HUES6 (cell line): Measurements from ENCODE around the gene DTX2.
"Not testable (repeated sequence)": the region's sequence is repeated elsewhere in the genome, so short reads cannot be mapped to it uniquely, and the experiment has no call there.

ENCODE experiments used
- H3K27ac ChIP-seq: 2 replicates; pipeline ENCODE4 v1.7.0; 2013; ENCODE audit warnings: low read depth, mild to moderate bottlenecking, low read length, inconsistent platforms
- H3K27me3 ChIP-seq: 2 replicates; pipeline ENCODE4 v1.6.1; 2013; ENCODE audit warnings: low read length; ENCODE audit not compliant: control insufficient read depth, insufficient read depth
- H3K36me3 ChIP-seq: 2 replicates; pipeline ENCODE4 v1.6.1; 2013; ENCODE audit warnings: low read length; ENCODE audit not compliant: control insufficient read depth, insufficient read depth
- H3K4me1 ChIP-seq: 2 replicates; pipeline ENCODE4 v1.6.1; 2013; ENCODE audit warnings: low read length; ENCODE audit not compliant: control insufficient read depth, insufficient read depth
- H3K4me3 ChIP-seq: 2 replicates; pipeline ENCODE4 v1.5.1; 2013; ENCODE audit warnings: low read depth, low read length
- H3K9ac ChIP-seq: one replicate; pipeline ENCODE4 v1.6.1; 2013; ENCODE audit warnings: mild to moderate bottlenecking, low read length
- H3K9me3 ChIP-seq: 2 replicates; pipeline ENCODE4 v1.6.1; 2013; ENCODE audit warnings: low read depth, low read length; ENCODE audit not compliant: control insufficient read depth, insufficient read depth

The DTX2 gene

GRCh38 chr7:76428149-76428823 is 33.2 kb upstream of the DTX2 start:
- no peaks in the 10 kb centered on the region for H3K36me3 ChIP-seq
- H3K27me3 ChIP-seq = no peaks in the 10 kb centered on the region
- no peak overlapping the region for H3K4me3 ChIP-seq
- no peak overlapping the region for H3K9ac ChIP-seq
- peaks cover 21% of the 10 kb centered on the region for H3K4me1 ChIP-seq
- H3K9me3 ChIP-seq = no peaks in the 10 kb centered on the region
- no peak overlapping the region for H3K27ac ChIP-seq

- Histone ChIP-seq H3K9ac (no peak overlapping the region), H3K9me3 (no peaks in the 10 kb centered on the region), H3K27ac (no peak overlapping the region), H3K36me3 (no peaks in the 10 kb centered on the region), H3K27me3 (no peaks in the 10 kb centered on the region), H3K4me3 (no peak overlapping the region), H3K4me1 (peaks cover 13% of the 10 kb centered on the region)
Observed at GRCh38 chr7:76428868-76429805, 32.4 kb upstream of the DTX2 start.

- H3K36me3 ChIP-seq = no peaks in the 10 kb centered on the region
- H3K27me3 ChIP-seq = no peaks in the 10 kb centered on the region
- no peak overlapping the region for H3K9ac ChIP-seq
- H3K9me3 ChIP-seq = no peaks in the 10 kb centered on the region
- no peak overlapping the region for H3K4me3 ChIP-seq
- no peak overlapping the region for H3K27ac ChIP-seq
- peaks cover 13% of the 10 kb centered on the region for H3K4me1 ChIP-seq
Observed at GRCh38 chr7:76430211-76430610, 31.3 kb upstream of the DTX2 start.

GRCh38 chr7:76430836-76431235 is 30.7 kb upstream of the DTX2 start:
- H3K36me3 ChIP-seq = no peaks in the 10 kb centered on the region
- H3K9me3 ChIP-seq = no peaks in the 10 kb centered on the region
- H3K27me3 ChIP-seq = no peaks in the 10 kb centered on the region
- no peak overlapping the region for H3K27ac ChIP-seq
- H3K4me3 ChIP-seq = no peak overlapping the region
- no peak overlapping the region for H3K9ac ChIP-seq
- peaks cover 13% of the 10 kb centered on the region for H3K4me1 ChIP-seq

GRCh38 chr7:76437873-76438272 is 23.6 kb upstream of the DTX2 start:
- not testable (repeated sequence) for H3K4me3 ChIP-seq, H3K9ac ChIP-seq, H3K9me3 ChIP-seq, H3K4me1 ChIP-seq, H3K27me3 ChIP-seq, H3K27ac ChIP-seq, H3K36me3 ChIP-seq

GRCh38 chr7:76439120-76439888 is 22.2 kb upstream of the DTX2 start:
- H3K9ac ChIP-seq, H3K4me3 ChIP-seq, H3K9me3 ChIP-seq, H3K4me1 ChIP-seq, H3K27me3 ChIP-seq, H3K36me3 ChIP-seq, H3K27ac ChIP-seq: not testable (repeated sequence)

GRCh38 chr7:76440404-76440803 is 21.1 kb upstream of the DTX2 start:
- not testable (repeated sequence) for H3K27me3 ChIP-seq, H3K9me3 ChIP-seq, H3K27ac ChIP-seq, H3K36me3 ChIP-seq, H3K9ac ChIP-seq, H3K4me3 ChIP-seq, H3K4me1 ChIP-seq

- not testable (repeated sequence) for H3K36me3 ChIP-seq, H3K4me3 ChIP-seq, H3K9me3 ChIP-seq, H3K9ac ChIP-seq, H3K4me1 ChIP-seq, H3K27ac ChIP-seq, H3K27me3 ChIP-seq
Observed at GRCh38 chr7:76441792-76442191, 19.7 kb upstream of the DTX2 start.

- not testable (repeated sequence) for H3K4me1 ChIP-seq, H3K27ac ChIP-seq, H3K9ac ChIP-seq
Observed at GRCh38 chr7:76442664-76443446, 18.7 kb upstream of the DTX2 start.

GRCh38 chr7:76443846-76444245 is 17.7 kb upstream of the DTX2 start:
- H3K4me3 ChIP-seq, H3K27ac ChIP-seq, H3K9ac ChIP-seq, H3K4me1 ChIP-seq, H3K9me3 ChIP-seq, H3K36me3 ChIP-seq, H3K27me3 ChIP-seq: not testable (repeated sequence)

More at GRCh38 chr7:76442664-76443446, 18.7 kb upstream of the DTX2 start:
- not testable (repeated sequence) for H3K27me3 ChIP-seq, H3K36me3 ChIP-seq, H3K9me3 ChIP-seq, H3K4me3 ChIP-seq
